Stimulated activated CD8-positive, alpha-beta memory T cell treated with anti-CD3 and anti-CD28 coated beads, Interleukin-15, amount 100 ng/mL, for 48 hours (primary cell): ENCODE measurements around the gene HEG1.
"Not testable (repeated sequence)": the region's sequence is repeated elsewhere in the genome, so short reads cannot be mapped to it uniquely, and the experiment has no call there.

ENCODE experiments used
- DNase-seq, 2 donors: peaks; one replicate each; pipeline ENCODE4 v3.0.0-alpha.2; 2020; ENCODE audit warnings: low read depth in 2 of 2

Gene HEG1

DNA sequence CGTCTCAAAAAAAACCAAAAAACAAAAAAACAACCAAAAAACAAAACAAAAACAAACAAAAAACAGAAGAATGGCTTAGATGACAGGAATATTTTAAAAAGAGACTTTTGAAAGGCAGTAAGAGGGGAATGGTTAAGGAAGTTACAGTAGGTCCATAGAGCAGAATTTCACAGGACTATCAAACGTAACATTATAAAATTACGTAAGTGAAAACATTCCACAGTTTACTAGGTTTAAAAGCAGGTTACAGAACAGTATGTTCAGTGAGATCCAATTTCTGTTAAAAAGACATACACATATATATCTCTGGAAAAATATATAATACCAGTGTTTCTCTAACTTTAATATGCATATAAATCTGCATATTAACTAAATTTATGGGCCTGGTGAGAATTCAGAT is 71.0 kb downstream of the HEG1 start:
- no peak for DNase-seq

DNA sequence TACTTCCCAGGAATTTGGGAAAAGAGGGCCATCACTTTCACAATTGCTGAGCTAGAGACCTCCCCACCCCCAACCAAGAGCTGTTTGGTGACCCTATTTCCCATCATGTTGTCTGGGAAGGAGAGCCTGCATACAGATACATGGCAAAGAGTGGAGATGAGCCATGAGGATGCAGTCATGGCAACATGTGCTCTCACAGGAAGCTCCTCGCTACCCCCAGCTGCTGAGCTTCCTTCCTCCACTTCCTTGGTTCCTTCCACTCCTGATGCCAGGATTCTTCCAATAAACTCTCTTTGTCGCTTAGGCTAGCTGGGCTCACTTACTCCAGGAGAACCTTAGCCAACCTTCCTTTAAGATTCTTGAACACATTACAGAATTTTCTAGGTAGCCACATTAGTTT is 72.9 kb downstream of the HEG1 start:
- DNase-seq = no peak

DNA sequence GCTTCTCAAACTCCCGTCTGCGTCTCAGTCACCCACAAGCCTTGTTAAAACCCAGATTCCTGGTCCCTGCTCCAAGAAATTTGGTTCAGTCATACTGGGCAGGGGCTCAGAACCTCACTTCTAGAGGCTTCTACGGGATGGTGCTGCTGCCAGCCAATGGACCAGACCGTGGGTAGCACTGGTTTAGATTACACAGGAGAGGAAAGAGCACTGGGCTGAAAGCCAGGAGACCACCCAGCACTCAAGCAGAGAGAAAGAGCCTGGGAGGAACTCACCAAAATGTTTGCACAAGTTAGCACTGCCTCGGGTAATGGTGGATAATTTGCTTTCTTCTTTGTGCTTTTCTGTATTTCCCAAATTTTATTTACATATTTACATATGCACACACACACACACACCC is 74.3 kb downstream of the HEG1 start:
- DNase-seq = no peak

DNA sequence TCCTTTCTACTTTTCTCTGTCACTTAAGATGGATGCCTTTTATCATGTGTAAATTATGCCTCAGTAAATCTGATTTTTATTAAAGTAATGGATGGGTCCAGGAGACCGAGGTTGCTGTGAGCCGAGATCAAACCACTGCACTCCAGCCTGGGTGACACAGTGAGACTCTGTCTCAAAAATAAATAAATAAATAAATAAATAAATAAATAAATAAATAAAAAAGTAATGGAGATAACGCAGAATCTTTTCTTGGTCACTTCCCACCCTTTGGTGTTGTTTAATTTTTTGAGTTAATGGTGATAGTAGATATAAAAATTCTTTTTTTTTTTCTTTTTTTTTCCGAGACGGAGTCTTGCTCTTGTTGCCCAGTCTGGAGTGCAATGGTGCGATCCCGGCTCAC is 77.2 kb downstream of the HEG1 start:
- DNase-seq = no peak

DNA sequence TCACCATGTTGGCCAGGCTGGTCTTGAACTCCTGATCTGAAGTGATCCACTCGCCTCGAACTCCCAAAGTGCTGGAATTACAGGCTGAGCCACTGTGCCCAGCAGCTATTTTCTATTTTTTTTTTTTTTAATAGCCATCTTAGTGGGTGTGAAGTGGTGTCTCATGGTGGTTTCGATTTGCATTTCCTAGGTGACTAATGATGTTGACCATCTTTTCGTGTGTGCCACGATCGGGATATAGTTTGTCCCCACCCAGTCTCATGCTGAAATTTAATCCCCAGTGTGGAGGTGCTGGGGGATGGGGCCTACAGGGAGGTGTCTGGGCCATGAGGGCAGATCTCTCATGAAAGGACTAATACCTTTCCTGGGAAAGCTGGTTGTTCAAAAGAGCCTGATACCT is 79.4 kb downstream of the HEG1 start:
- DNase-seq = no peak

DNA sequence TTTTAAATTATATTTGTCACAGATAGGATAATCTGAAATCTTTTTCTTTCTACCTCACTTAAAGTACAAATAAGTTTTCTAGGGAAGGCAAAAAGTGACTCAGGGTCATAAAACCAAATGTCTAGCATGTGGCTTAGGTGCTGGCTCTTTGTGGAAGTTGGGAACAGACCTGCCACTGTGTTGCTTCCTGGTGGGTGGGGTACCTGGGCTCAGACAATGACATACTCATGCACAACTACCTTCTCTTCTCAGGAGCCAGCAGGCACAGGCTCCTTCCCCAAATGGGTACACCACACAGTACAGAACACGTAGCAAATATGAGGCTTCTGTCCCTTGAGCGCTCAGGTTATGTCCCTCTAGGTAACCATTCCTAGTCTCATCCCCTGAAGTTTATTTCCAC is 81.1 kb downstream of the HEG1 start:
- no peak for DNase-seq

DNA sequence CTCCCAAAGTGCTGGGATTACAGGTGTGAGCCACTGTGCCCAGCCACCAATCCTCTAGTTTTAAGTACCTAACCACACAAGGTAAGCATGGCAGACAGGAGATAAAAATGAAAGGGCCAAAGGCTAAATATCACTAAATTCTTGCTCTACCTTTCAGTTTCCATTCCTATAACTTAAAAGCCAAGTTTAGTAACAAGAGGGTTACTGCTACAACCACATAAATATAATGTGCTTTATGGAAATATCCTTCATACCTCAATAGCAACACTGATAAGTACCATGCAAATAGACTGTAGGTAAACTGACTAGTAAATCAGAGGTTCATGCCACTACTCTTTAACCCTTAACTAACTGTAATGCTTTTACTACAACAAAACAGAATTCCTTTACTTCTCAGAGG is 82.5 kb downstream of the HEG1 start:
- no peak for DNase-seq

DNA sequence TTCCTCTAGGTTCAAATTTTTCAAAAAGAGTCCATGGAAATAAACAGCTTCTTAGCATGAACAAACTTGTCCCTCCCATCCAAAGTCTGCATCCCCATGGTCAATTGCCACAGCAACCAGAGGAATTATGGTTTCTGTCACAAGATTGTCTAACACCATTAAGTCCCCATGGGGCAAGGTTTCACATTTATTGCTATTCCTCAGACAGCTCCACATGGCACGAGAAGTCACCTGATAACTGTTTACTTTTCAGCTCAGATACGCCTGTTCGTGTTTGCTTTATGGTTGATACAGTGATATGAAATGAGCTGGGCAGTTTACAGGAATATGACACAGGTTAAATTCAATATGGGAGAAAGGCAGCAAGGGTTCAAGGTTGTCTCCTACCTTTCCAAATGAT is 83.3 kb downstream of the HEG1 start:
- no peak for DNase-seq

DNA sequence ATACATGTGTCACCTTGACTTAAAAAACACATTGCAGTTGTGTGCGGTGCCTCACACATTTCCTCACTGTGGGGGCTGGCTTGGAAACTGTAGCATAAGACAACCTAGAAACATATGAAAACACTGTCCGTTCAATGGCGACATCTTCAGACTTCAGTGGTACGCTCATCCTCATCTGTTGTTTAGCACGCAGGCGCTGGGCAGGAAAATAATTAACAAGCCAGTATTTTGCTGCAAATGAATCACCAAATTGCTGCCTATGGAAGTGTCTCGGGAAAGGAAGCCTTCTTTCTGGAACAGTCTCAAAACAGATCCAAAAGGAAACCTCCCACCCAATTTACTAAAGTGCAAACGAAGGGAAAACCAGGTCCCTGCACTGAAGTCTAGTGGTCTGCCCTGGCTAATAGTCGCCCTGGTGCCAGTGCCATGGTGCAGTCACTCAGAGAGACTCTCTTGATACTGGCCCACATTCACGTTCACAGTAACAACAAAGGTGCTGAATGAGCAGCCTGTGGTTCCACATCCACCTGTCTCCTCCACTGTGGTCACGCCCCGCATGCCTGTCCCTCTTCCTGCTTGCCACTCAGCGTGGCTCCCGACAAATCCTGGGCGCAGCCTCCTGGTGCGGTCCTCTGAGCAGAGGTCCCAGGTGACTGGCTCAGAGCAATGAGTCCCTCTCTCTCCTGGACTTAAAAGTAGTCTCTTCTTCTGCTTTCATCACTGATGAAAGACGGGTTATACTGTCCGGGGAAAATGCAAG is 85.7 kb downstream of the HEG1 start:
- no peak for DNase-seq

DNA sequence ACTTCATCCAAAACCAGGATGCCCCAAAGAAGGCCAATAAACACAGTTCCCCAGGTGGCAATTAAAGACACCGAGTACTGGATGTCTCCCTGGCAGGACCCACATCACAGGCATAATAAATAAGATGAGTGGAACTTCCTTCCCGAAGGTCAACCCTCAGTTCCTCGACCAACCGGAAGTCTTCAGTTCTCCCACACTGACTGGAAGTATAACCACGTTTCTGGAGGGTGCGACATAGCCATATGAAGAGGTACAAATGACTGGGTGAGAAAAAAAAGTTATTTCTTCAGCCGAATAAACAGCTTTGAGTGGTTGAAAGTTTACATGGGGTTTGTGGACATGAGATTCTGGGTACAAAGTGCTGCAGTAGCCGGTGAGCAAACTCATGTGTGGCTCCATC is 86.6 kb downstream of the HEG1 start:
- no peak for DNase-seq

DNA sequence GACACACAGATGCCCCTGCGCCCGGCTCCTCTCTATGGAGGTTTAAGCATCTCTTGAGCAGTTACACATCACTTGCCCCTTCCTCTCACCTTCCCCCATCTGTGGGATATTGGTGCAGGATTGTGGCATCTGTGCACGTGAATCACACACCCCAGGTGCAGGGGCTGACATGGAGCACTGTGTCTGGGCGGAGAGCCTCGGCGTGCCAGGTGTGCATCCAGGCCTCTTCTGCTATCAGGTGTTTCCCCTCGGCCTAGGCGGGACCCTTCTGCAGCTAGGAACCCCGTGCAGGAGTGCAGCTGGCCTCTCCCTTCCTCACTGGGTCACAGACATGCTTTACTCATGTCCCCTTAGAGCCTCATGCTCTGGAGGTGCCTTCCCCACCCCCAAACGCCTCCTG is 87.8 kb downstream of the HEG1 start:
- no peak for DNase-seq

DNA sequence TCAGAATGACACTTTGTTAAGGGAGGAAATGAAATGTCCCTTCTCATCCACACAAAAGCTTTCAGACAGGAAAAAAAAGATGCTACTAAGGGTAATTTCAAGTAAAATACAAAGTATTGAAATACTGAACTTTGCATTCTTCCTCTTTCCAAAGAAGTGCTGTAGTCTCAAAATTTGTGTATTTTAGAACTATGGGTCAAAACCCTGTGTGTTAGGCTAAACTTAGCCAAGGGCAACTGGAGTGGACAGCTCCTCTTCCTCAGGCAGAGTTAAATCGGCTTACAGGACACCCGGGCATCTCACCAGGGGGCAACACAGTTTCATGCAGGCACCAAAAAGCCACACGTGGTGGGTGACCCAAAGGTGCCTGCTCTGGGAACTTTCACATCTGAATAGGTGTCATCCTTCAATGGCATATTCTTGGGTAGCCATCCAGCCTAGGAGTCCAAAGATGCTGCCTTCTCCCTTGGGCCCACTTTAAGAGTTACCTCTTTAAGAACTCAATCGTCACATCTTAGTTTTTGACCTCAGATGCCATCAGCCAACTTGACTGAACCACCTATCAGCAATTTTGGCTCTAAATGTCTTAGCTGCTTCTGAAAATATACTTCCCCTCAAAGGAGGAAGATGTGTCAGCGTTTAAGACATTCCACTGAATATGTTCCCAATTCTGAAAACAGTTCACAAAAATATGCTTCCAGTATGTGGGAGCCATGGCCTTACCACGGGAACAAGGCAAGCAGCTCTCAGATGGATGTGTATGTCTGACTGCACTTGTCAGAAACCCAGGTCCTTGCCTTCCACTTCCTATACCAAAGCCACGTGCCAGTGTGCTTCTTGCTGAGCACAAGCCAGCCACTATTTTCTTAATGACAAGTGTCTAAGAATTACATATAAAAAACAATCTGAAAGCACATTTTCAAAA is 89.0 kb downstream of the HEG1 start:
- DNase-seq = no peak

DNA sequence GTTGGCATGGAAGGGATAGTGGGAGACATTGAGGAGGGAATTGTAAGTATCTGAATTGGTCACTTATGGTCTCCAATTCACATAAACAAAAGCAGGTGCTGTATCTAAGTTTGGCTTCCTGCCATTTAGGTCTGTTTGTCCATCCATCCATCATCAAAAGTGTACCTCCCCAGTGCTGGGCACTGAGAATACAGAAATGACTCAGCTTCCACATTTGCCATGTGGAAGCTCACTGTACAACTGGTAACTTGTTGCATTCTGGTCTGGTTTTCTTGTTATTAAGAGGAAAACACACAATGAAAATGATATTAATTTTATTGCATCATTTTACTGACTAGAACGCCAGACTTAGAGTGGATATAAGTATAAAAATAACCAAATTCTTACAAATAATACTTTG is 90.4 kb downstream of the HEG1 start:
- no peak for DNase-seq

DNA sequence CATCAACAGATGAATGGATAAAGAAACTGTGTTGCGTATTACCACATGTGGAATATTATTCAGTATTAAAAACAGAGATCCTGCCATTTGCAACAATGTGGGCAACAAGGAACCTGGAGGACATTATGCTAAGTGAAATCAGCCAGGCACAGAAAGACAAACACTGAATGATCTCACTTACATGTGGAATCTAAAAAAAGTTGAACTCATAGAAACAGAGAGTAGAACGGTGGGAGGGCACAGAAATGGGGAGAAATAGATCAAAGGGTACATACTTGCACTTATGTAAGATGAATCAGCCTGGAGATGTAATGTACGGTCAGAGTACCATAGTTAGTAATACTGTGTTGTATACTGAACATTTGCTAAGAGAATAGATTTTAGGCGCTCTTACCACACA is 91.4 kb downstream of the HEG1 start:
- no peak for DNase-seq

DNA sequence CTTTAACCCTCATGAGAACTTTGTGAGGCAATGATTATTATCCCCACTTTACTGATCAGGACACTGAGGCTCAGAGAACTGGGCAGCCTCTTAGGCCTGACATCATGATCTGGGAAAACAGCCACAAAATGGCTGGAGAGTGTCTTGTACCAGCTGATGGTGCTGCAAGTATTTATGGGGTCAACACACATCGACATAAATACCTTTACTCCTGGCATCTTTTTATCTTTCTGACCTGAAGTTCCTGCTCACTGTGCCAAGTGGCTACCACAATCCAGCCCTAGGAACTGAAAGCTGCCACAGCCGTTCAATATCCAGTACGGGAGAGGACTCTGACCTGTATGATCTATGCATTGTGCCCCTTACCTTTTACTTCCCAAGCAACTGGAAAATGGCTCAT is 92.0 kb downstream of the HEG1 start:
- DNase-seq = no peak

DNA sequence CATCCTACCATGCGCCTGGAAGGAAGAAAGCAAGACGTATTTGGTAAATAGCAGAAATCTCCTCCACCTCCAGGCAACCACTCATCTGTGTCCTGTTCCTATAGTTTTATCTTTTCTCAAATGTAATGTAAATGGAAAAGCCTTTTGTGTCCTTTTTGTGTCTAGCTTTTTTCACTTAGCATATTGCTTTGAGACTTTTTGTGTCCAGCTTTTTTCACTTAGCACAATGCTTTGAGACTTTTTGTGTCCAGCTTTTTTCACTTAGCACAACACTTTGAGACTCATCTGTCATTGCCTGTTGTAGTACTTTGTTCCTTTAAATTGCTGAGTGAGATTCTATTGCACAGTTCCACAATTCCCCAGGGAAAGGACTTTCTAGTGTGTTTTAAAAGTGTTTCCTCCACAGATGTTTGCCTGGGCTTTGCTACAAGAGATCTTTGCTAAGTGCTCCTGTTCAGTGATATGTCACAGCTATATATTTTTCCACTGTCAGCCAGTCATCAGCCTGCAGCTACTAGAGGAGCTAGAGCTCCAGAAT is 93.3 kb downstream of the HEG1 start:
- DNase-seq = no peak

DNA sequence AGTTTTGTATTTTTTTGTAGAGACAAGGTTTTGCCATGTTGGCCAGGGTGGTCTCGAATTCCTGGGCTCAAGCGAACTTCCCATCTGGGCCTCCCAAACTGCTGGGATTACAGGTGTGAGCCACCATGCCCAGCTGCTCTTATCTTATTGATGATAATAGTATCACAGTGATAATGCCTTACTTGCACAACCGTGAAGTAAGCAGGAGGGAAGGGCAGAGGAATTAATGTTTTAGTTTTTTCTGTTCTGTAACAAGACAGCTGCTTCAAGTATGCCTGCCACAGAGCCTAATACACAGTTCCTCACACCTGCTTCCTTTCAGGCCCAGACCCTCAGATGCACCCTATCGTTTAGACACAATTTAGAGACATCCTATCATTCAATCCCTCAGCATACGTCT is 95.1 kb downstream of the HEG1 start:
- no peak for DNase-seq

DNA sequence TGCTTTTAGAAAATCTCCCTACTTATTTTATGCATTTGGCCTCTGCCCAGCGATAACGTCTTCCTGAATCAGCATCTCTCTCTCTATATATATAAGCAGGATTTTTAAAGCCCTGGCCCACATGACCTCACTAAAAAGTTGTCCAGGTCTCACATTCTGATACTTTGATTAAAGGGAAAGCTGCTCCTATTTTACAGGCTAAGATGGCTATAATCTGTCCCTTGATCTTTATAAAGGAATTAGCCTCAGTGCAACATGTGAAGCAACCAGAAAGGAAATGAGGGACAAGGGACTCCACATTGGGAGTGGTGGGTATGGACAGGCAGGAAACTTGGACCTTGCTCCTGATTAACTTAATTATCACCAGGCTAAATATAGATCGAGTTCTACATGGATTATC is 95.7 kb downstream of the HEG1 start:
- no peak for DNase-seq

DNA sequence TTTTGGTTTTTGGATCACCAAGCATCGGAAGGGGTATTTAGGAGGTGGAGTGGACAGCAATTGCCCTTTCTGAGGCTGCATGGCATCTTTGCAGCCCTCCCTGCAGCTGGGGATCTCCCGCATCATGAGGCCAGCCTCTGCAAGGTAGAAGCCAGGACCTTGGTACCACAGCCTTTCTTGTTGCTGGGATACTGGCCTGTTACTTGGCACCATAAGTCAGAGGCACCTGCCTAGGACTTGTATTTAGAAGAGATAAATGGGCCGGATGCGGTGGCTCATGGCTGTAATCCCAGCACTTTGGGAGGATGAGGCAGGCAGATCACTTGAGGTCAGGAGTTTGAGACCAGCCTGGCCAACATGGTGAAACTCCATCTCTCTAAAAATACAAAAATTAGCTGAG is 97.8 kb downstream of the HEG1 start:
- DNase-seq = not testable (repeated sequence)

DNA sequence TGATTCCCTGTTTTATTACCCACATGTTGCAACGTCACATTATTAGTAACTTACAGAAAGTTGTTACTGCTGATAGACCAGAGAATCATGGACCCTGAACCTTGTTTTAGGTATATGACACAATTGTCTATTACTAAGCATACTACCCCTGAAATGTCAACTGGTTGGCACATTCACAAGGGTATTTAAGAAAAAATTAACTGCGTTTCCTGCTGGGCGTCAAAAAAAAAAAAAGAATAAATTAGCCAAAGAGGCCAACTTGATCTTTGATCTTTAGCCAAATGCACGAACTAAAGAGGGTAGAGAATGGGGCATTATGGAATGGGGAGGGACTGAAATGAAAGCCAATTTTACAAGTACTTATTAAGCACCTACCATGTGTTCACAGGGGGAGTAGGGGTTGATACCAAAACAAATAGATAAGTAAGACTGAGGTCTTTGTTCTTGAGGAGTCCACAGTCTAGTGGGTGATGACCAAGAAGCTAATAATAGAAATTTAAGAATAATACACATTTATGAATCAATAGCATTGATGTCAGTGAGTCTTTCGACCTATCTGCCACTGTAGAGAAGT is 103.4 kb downstream of the HEG1 start:
- no peak for DNase-seq

DNA sequence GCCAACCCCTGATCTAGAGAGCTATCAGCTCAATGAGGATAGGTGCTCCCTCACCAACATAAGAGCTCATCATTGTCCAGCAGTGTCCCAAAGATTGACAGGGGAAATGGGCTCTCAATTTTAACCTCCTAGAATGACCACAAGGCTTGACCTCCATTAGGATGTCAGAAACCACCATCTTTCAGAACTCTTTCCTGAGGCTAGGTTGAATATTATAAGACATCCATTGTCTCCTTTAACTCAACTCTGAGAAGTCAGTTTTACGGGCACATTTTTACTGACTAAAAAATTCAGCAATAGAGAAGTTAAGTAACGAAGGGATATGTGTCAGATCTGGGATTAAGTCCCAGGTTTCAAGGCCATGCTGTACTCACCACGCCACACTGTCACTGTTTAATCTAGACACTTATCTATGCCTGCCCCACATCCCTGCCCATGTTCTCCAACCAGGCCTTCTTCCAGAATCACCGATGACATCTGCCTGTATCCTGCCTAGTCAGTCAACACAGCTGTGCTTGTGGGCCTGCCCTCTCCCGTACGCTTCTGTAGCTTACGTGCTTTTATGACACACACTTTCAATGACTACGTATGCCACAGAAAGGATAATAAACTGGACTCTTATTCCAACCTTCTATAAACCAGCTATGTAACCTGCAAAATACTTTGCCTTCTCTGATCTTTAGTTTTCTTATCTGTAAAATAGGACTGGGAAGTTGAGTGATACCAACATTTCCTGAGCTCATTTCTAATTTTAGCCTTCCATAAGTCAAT is 104.1 kb downstream of the HEG1 start:
- no peak for DNase-seq

DNA sequence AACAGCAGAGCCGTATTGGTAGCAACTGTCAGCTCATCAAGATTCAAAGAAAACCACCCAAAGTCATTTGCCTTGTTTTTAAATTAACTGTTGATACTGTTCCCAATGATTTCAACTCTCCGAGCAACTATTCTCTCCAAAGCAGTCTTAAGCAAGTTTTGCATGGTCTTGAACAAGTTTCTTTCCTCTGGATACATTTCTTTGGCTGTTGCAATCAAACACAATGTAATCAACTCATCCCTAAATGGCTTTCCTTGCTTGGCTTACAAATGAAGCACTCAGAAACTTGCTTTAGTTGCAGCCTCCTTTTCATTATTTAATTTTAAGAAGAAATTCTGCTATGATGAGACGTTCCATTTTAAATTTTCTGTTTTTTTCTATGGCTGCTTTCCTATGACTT is 105.8 kb downstream of the HEG1 start:
- DNase-seq = no peak
